Esophagus squamous epithelium (tissue), 5 donors: ENCODE data around the gene KLF11. TPM values are rescaled to one million over a fixed set of nuclear protein-coding genes. Genes with fewer than 3 reads are reported as not detected.
A peak's percentile ranks its signal among the peaks of the same experiment; 100 is the strongest.
"Not testable (repeated sequence)": the region's sequence is repeated elsewhere in the genome, so short reads cannot be mapped to it uniquely, and the experiment has no call there.

Source experiments
- DNase-seq: peaks from one replicate; lab custom pipeline; 2025; lab: John Stamatoyannopoulos, UW
- H3K27ac ChIP-seq, 4 donors: fragments of 200-600 bp; sonication (generic); one replicate each; pipeline ENCODE4 v1.5.1; 2016 to 2019; ENCODE audit warnings: mild to moderate bottlenecking in 1 of 4
- H3K27me3 ChIP-seq, 4 donors: fragments of 200-600 bp; sonication (generic); 1 replicate in 3 of 4; 2 replicates in 1 of 4; pipeline versions ENCODE4 v1.5.1 to v1.6.0; 2017 to 2021; ENCODE audit warnings: antibody characterized with exemption in 1 of 4
- H3K36me3 ChIP-seq, 3 donors: fragments of 200-600 bp; sonication (generic); one replicate each; pipeline ENCODE4 v1.5.1; 2016 to 2019
- H3K4me1 ChIP-seq, 3 donors: fragments of 200-600 bp; sonication (generic); one replicate each; pipeline ENCODE4 v1.5.1; 2017 to 2019
- H3K4me3 ChIP-seq, 4 donors: fragments of 200-600 bp; sonication (generic); 1 replicate in 3 of 4; 2 replicates in 1 of 4; pipeline ENCODE4 v1.5.1; 2016 to 2019; ENCODE audit warnings: mild to moderate bottlenecking in 2 of 4, moderate library complexity in 1 of 4
- H3K9me3 ChIP-seq, 3 donors: fragments of 200-600 bp; sonication (generic); one replicate each; pipeline ENCODE4 v1.5.1; 2016 to 2019
- POLR2A ChIP-seq, 4 donors: fragments of 450-650 bp; IDR thresholded peaks; one replicate each; pipeline ENCODE4 v1.6.1; 2017; ENCODE audit warnings: antibody characterized with exemption in 4 of 4, mild to moderate bottlenecking in 4 of 4, moderate library complexity in 3 of 4
- WGBS, 2 donors: methylation state at CpG; one replicate each; pipeline ENCODE4 v1.1.5; 2018; 5-methylcytosine and 5-hydroxymethylcytosine counted together
- intact Hi-C: fragments of 100-400 bp; cut with DNase I; formaldehyde crosslinking; loops from one replicate; pipeline ENCODE4 v1.15.0; 2022
- total RNA-seq, 4 donors: library from RNA; depleted of rRNA; stranded (reverse); fragments of >200 nt; gene quantifications; one replicate each; pipeline ENCODE4 v1.1.0, GENCODE V29; 2016
- TF ChIP-seq, protein P1 (sequence below), 6 experiments: fragments of 450-650 bp in 4 of 6; fragments of 200-600 bp in 2 of 6; sonication (generic) in 2 of 6; IDR thresholded peaks; one replicate each; pipeline ENCODE4 v1.5.1; 2016 to 2019; ENCODE audit warnings: antibody characterized with exemption in 6 of 6, mild to moderate bottlenecking in 4 of 6, moderate library complexity in 4 of 6
- donor health status: DM: yes; HTN: yes; CAD: no.

KLF11 gene
- total RNA-seq, 4 donors from 2014 or later = 2.2 to 13.2 (median 8.2) TPM

DNA sequence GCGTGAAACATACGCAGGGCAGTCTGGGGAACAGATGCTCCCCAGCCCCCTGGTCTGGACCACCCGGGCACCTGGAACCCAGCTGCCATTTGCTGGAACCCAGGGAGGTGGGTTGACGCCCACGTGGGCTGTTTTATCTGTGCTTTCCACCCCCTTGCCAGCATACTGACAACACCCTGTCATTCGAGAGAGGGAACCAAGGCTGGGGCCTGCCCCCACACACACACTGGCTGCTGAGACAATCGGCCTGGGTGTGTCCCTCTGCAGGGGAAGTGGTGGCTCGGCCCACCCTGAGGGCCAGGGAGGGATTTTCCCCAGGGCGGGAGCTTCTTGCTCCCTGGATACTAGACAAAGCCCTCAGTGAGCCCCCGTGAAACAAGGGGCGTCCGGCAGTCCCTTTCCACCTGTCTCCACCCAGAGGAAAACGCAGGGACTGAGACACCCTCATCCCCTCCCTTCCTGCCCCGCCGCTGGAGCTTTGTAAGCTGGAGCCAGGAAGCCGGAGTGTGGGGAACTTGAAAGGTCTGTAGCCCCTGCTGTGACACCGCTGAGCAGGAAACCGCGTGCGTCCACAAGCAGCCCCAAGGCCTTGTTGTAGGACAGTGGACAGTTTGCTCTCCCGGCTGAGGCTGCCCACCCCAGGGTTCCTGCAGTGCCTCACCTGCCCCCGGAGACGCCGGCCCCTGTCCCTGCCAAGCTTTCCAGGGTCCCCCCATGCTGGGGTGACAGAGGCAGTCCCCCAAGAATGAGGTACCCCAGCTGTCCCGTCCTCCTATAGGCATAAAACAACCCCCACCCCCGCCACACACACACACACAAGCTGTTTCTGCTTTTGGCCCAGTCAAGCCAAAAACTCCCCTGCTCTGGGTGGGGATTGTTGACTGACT is 14.1 kb upstream of the KLF11 start:
- TF ChIP-seq, protein P1, sequence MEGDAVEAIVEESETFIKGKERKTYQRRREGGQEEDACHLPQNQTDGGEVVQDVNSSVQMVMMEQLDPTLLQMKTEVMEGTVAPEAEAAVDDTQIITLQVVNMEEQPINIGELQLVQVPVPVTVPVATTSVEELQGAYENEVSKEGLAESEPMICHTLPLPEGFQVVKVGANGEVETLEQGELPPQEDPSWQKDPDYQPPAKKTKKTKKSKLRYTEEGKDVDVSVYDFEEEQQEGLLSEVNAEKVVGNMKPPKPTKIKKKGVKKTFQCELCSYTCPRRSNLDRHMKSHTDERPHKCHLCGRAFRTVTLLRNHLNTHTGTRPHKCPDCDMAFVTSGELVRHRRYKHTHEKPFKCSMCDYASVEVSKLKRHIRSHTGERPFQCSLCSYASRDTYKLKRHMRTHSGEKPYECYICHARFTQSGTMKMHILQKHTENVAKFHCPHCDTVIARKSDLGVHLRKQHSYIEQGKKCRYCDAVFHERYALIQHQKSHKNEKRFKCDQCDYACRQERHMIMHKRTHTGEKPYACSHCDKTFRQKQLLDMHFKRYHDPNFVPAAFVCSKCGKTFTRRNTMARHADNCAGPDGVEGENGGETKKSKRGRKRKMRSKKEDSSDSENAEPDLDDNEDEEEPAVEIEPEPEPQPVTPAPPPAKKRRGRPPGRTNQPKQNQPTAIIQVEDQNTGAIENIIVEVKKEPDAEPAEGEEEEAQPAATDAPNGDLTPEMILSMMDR (IDR thresholded peaks at IDR 0.05) = no peak
- TF ChIP-seq POLR2A (IDR thresholded peaks at IDR 0.05) = no peak
- Histone ChIP-seq H3K9me3 (no peaks in the 10 kb centered on the region), H3K36me3 (no peaks in the 10 kb centered on the region), H3K4me1 (peaks cover 11 to 27% (median 25%) of the 10 kb centered on the region in 3 donors), H3K27me3 (no peaks in the 10 kb centered on the region), H3K27ac (peak overlapping the region; percentile 17 to 71 (median 59)), H3K4me3 (peak overlapping the region in 2 of 4 donors; percentile 10 to 40)
- no peak for DNase-seq
- intact Hi-C loops = no loop called here
- WGBS, 2 donors = 11 to 72% methylated on average over 3 of the region's 26 CpGs

DNA sequence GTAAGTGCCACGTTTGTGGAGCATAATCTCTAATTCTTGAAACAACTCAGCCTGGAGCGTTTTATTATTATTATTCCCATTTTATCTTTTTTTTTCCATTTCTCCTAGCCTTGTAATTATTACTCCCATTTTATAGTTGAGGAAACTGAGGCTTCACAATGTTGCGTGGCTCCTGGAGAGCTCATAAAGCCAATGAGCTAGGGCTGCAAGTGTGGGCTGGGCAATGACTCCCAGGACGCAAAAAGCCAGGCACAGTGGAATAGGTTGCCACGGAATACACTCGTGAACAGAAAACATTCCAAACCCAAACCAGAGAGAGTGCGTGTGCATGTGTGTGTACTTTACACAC is 13.5 kb upstream of the KLF11 start:
- Histone ChIP-seq H3K27ac (peak overlapping the region in 3 of 4 donors; percentile 14 to 64 (median 17)), H3K27me3 (no peaks in the 10 kb centered on the region), H3K4me1 (peaks cover 11 to 27% (median 25%) of the 10 kb centered on the region in 3 donors), H3K9me3 (no peaks in the 10 kb centered on the region), H3K36me3 (no peaks in the 10 kb centered on the region), H3K4me3 (no peak overlapping the region)
- no peak for TF ChIP-seq POLR2A (IDR thresholded peaks at IDR 0.05)
- TF ChIP-seq, protein P1 (IDR thresholded peaks at IDR 0.05) = no peak
- no peak for DNase-seq
- intact Hi-C loops = no loop called here
- 62 to 68% methylated on average over 6 to 7 of the region's 7 CpGs for WGBS, 2 donors

DNA sequence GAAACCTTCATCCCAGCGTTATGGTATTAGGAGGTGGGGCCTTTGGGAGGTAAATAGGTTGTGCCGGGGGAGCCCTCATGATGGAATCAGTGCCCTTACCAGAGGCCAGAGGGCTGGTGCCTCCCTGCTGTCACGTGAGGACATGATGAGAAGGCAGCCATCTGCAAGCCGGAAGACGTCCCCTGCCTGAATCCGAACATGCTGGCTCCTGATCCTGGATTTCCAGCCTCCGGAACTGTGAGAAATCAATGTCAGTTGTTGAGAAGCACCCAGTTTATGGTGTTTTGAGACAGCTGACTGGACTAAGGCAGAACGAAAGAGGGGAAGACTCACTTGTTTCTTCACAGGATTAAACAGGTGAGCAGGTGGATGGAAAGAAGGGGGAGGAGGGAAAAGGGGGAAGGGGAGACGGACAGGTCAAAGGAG is 13.0 kb upstream of the KLF11 start:
- Histone ChIP-seq H3K27ac (peak overlapping the region in 1 of 4 donors; percentile 14), H3K9me3 (no peaks in the 10 kb centered on the region), H3K27me3 (no peaks in the 10 kb centered on the region), H3K36me3 (no peaks in the 10 kb centered on the region), H3K4me3 (no peak overlapping the region), H3K4me1 (peaks cover 11 to 30% (median 28%) of the 10 kb centered on the region in 3 donors)
- intact Hi-C loops = no loop called here
- 25 to 33% methylated on average over 4 to 9 of the region's 9 CpGs for WGBS, 2 donors
- DNase-seq = no peak
- TF ChIP-seq POLR2A (IDR thresholded peaks at IDR 0.05) = no peak
- TF ChIP-seq, protein P1 (IDR thresholded peaks at IDR 0.05) = no peak

DNA sequence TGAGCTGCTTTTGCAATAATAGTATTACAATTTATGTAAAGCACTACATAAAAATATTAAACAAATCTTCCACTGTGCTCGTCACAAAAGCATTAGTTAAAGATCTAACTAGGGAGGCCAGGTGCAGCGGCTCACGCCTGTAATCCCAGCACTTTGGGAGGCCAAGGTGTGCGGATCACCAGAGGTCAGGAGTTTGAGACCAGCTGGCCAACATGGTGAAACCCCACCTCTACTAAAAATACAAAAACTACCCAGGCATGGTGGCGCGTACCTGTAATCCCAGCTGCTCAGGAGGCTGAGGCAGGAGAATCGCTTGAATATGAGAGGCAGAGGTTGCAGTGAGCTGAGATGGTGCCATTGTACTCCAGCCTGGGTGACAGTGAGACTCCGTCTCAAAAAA is 12.6 kb upstream of the KLF11 start:
- DNase-seq, H3K27ac ChIP-seq, H3K9me3 ChIP-seq, H3K36me3 ChIP-seq, H3K27me3 ChIP-seq, intact Hi-C loops, H3K4me3 ChIP-seq: not testable (repeated sequence)
- WGBS, 2 donors = 90 to 93% methylated on average over 8 of the region's 8 CpGs
- peaks cover 13 to 35% (median 31%) of the 10 kb centered on the region in 3 donors for H3K4me1 ChIP-seq

DNA sequence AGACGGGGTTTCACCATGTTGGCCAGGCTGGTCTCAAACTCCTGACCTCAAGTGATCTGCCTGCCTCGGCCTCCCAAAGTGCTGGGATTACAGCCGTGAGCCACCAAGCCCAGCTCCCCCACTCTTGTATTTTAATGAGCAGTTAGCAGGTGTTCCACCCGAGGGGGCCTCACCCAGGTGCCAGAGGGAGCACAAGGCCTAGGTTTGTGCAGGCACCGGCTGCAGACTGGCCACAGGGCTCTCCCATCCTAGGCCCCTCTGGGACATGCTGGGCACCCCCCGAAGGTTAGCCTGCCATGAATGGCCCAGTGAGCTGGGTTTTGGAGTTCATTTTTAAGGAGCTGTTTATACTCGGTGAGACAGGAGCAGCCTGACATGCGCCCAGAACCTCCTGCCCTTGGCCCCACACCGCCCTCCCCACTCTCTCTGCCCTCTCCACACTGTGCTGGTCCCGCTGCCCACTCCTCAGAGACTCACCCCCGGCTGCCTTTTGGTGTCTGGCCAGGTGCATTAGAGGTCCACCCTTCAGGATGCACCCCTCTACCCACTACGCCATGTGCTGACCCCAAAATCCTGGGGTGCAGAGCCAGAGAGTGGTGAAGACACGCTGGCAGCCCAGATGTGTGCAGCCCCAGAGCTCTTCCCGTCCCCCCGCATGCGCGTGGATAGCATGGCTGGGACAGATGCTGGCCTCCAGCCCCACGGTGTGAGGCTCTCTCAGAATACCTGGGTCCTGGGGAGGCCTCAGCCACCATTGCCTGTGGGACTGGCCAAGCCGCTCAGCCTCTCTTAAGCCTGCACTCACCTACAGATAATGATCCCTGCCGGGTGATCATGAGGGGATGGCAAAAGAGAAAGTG is 11.2 kb upstream of the KLF11 start:
- DNase-seq = no peak
- WGBS, 2 donors = 81 to 88% methylated on average over 4 to 10 of the region's 20 CpGs
- intact Hi-C loops = no loop called here
- no peak for TF ChIP-seq POLR2A (IDR thresholded peaks at IDR 0.05)
- TF ChIP-seq, protein P1 (IDR thresholded peaks at IDR 0.05) = no peak
- Histone ChIP-seq H3K4me1 (peaks cover 25 to 48% (median 45%) of the 10 kb centered on the region in 3 donors), H3K27ac (no peak overlapping the region), H3K4me3 (no peak overlapping the region), H3K36me3 (no peaks in the 10 kb centered on the region), H3K27me3 (no peaks in the 10 kb centered on the region), H3K9me3 (no peaks in the 10 kb centered on the region)
